ENCODE results near the gene PCDH15. TPM values are rescaled to one million over a fixed set of nuclear protein-coding genes. Genes with fewer than 3 reads are reported as not detected.

The PCDH15 gene
- total and polyA plus RNA-seq, 7 experiments from 2014 or later: not detected

DNA sequence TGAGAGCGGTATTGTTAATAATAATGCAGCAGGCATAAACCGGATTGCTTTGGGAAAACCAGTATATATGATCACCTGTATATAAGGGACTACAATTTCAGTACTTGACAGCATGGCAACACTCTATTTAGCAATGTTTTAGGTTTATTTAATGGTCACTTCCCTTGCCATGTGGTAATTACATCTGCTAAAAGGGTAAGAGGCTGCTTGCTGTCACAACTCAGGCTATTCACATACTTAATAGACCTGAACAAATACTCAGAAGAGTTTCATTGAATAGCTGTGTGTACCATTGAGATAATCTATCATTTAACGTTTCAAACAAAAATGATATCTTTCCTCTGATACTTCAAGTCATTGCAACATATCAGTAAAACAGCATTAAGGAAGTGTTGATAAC is 90.1 kb downstream of the PCDH15 start:
- DNase-seq (no peak), ATAC-seq (no peak)
- ChIA-PET POLR2A (no interaction called here), CTCF (no interaction called here)
- Mint-ChIP-seq H3K27me3 (no peaks in the 10 kb centered on the region), H3K4me3 (no peak overlapping the region), H3K9me3 (peaks cover 0 to 8% (median under 1%) of the 10 kb centered on the region in 11 donors), H3K4me1 (no peaks in the 10 kb centered on the region), H3K27ac (no peak overlapping the region), H3K36me3 (no peaks in the 10 kb centered on the region)
- intact Hi-C loops (cut with micrococcal nuclease): no loop called here
- Histone ChIP-seq H3K36me3 (ENCODE audit: control insufficient read depth in 2 of 3, insufficient read depth in 3 of 3, low read length in 3 of 3) (no peaks in the 10 kb centered on the region), H3K27ac (ENCODE audit: low read depth, low read length) (no peak overlapping the region), H3K4me3 (ENCODE audit: low read length) (no peak overlapping the region), H3K27me3 (ENCODE audit: control insufficient read depth in 2 of 2, insufficient read depth in 2 of 2, low read length in 2 of 2) (no peaks in the 10 kb centered on the region), H3K9me3 (ENCODE audit: control insufficient read depth in 2 of 3, low read length in 3 of 3) (no peaks in the 10 kb centered on the region), H3K4me1 (ENCODE audit: control insufficient read depth in 2 of 2, insufficient read depth in 2 of 2, low read length in 2 of 2) (no peaks in the 10 kb centered on the region)

DNA sequence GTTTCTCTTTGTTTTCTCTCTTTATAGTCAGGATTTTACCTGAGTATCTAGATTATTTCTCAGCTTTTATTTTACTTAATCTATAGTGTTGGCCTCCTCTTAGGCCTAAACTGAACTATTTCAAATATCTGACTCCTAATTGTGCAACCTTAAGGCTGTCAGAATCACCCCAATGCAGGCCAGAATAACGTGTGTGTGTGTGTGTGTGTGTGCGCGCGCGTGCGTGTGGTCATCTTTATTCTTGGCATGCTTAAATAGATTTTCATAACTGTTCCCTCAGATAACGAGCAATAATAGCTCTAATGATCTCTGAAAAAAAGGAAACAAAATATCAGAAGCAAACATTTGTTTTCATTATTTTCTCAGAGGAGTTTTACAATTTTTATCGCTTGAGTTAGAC is 92.4 kb downstream of the PCDH15 start:
- intact Hi-C loops (cut with micrococcal nuclease): no loop called here
- CTCF ChIA-PET: no interaction called here
- Mint-ChIP-seq H3K9me3 (peaks cover 0 to 4% (median 0%) of the 10 kb centered on the region in 11 donors), H3K4me3 (no peak overlapping the region), H3K36me3 (no peaks in the 10 kb centered on the region), H3K4me1 (no peaks in the 10 kb centered on the region), H3K27ac (no peak overlapping the region), H3K27me3 (no peaks in the 10 kb centered on the region)
- Histone ChIP-seq H3K27me3 (ENCODE audit: control insufficient read depth in 2 of 2, insufficient read depth in 2 of 2, low read length in 2 of 2) (no peaks in the 10 kb centered on the region), H3K4me1 (ENCODE audit: control insufficient read depth in 2 of 2, insufficient read depth in 2 of 2, low read length in 2 of 2) (no peaks in the 10 kb centered on the region), H3K9me3 (ENCODE audit: control insufficient read depth in 2 of 3, low read length in 3 of 3) (no peaks in the 10 kb centered on the region), H3K27ac (ENCODE audit: low read depth, low read length) (no peak overlapping the region), H3K36me3 (ENCODE audit: control insufficient read depth in 2 of 3, insufficient read depth in 3 of 3, low read length in 3 of 3) (no peaks in the 10 kb centered on the region), H3K4me3 (ENCODE audit: low read length) (no peak overlapping the region)
- ATAC-seq (no peak), DNase-seq (no peak)
- POLR2A ChIA-PET: no interaction called here

GRCh38 chr10:54708021-54708420 is 93.0 kb downstream of the PCDH15 start:
- DNase-seq: no peak
- Mint-ChIP-seq H3K4me1 (no peaks in the 10 kb centered on the region), H3K27ac (no peak overlapping the region), H3K36me3 (no peaks in the 10 kb centered on the region), H3K9me3 (peaks cover 0 to 4% (median 0%) of the 10 kb centered on the region in 11 donors), H3K27me3 (no peaks in the 10 kb centered on the region), H3K4me3 (no peak overlapping the region)
- intact Hi-C loops (cut with micrococcal nuclease): no loop called here
- H3K27ac ChIP-seq (ENCODE audit: low read depth, low read length): no peak overlapping the region
- H3K27me3 ChIP-seq (ENCODE audit: control insufficient read depth in 2 of 2, insufficient read depth in 2 of 2, low read length in 2 of 2): no peaks in the 10 kb centered on the region
- POLR2A ChIA-PET: no interaction called here
- CTCF ChIA-PET: no interaction called here
- no peaks in the 10 kb centered on the region for H3K9me3 ChIP-seq (ENCODE audit: control insufficient read depth in 2 of 3, low read length in 3 of 3)
- ATAC-seq: no peak
- no peaks in the 10 kb centered on the region for H3K36me3 ChIP-seq (ENCODE audit: control insufficient read depth in 2 of 3, insufficient read depth in 3 of 3, low read length in 3 of 3)
- no peak overlapping the region for H3K4me3 ChIP-seq (ENCODE audit: low read length)
- H3K4me1 ChIP-seq (ENCODE audit: control insufficient read depth in 2 of 2, insufficient read depth in 2 of 2, low read length in 2 of 2): no peaks in the 10 kb centered on the region

- CTCF ChIA-PET: no interaction called here
- Histone ChIP-seq H3K36me3 (ENCODE audit: control insufficient read depth in 2 of 3, insufficient read depth in 3 of 3, low read length in 3 of 3) (no peaks in the 10 kb centered on the region), H3K4me1 (ENCODE audit: control insufficient read depth in 2 of 2, insufficient read depth in 2 of 2, low read length in 2 of 2) (no peaks in the 10 kb centered on the region), H3K27ac (ENCODE audit: low read depth, low read length) (no peak overlapping the region), H3K27me3 (ENCODE audit: control insufficient read depth in 2 of 2, insufficient read depth in 2 of 2, low read length in 2 of 2) (no peaks in the 10 kb centered on the region), H3K4me3 (ENCODE audit: low read length) (no peak overlapping the region), H3K9me3 (ENCODE audit: control insufficient read depth in 2 of 3, low read length in 3 of 3) (no peaks in the 10 kb centered on the region)
- H3K4me3 Mint-ChIP-seq: no peak overlapping the region
- DNase-seq: no peak
- no peak overlapping the region for H3K27ac Mint-ChIP-seq
- no peaks in the 10 kb centered on the region for H3K36me3 Mint-ChIP-seq
- H3K27me3 Mint-ChIP-seq: no peaks in the 10 kb centered on the region
- intact Hi-C loops (cut with micrococcal nuclease): no loop called here
- POLR2A ChIA-PET: no interaction called here
- no peak for ATAC-seq
- H3K9me3 Mint-ChIP-seq: peaks cover 0 to 14% (median 4%) of the 10 kb centered on the region in 11 donors
- no peaks in the 10 kb centered on the region for H3K4me1 Mint-ChIP-seq
These were observed 98.2 kb downstream of the PCDH15 start for GRCh38 chr10:54702583-54703485.

DNA sequence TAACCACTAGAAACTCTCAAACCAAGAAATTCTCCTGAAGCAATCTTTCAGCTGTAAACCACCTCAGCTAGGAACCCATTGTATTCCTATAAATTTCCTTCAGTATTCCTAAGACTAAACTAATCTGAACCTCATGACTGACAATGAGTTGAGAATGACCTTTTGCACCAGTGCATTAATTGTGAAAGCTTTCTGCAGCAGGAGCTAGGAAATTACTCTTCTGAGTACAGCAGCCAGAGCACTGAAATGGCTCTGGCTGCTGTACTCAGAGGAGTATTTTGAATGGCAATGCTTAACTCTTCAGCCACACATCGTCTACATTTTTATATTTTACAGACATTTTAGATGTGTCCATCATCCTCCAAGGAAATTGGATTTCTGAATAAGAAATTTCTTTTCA is 109.7 kb downstream of the PCDH15 start:
- H3K4me1 ChIP-seq (ENCODE audit: control insufficient read depth in 2 of 2, insufficient read depth in 2 of 2, low read length in 2 of 2): no peaks in the 10 kb centered on the region
- DNase-seq: no peak
- H3K4me3 Mint-ChIP-seq: no peak overlapping the region
- ChIA-PET CTCF (no interaction called here), POLR2A (no interaction called here)
- H3K4me3 ChIP-seq (ENCODE audit: low read length): no peak overlapping the region
- no peaks in the 10 kb centered on the region for H3K9me3 ChIP-seq (ENCODE audit: control insufficient read depth in 2 of 3, low read length in 3 of 3)
- no peaks in the 10 kb centered on the region for H3K27me3 Mint-ChIP-seq
- H3K9me3 Mint-ChIP-seq: peaks cover 0 to 6% (median 2%) of the 10 kb centered on the region in 11 donors
- no peaks in the 10 kb centered on the region for H3K36me3 ChIP-seq (ENCODE audit: control insufficient read depth in 2 of 3, insufficient read depth in 3 of 3, low read length in 3 of 3)
- H3K4me1 Mint-ChIP-seq: no peaks in the 10 kb centered on the region
- no peak for ATAC-seq
- intact Hi-C loops (cut with micrococcal nuclease): no loop called here
- no peaks in the 10 kb centered on the region for H3K36me3 Mint-ChIP-seq
- H3K27ac Mint-ChIP-seq: no peak overlapping the region
- H3K27ac ChIP-seq (ENCODE audit: low read depth, low read length): no peak overlapping the region
- H3K27me3 ChIP-seq (ENCODE audit: control insufficient read depth in 2 of 2, insufficient read depth in 2 of 2, low read length in 2 of 2): no peaks in the 10 kb centered on the region

- Histone ChIP-seq H3K36me3 (ENCODE audit: control insufficient read depth in 2 of 3, insufficient read depth in 3 of 3, low read length in 3 of 3) (no peaks in the 10 kb centered on the region), H3K4me3 (ENCODE audit: low read length) (no peak overlapping the region), H3K27ac (ENCODE audit: low read depth, low read length) (no peak overlapping the region), H3K9me3 (ENCODE audit: control insufficient read depth in 2 of 3, low read length in 3 of 3) (no peaks in the 10 kb centered on the region), H3K27me3 (ENCODE audit: control insufficient read depth in 2 of 2, insufficient read depth in 2 of 2, low read length in 2 of 2) (no peaks in the 10 kb centered on the region), H3K4me1 (ENCODE audit: control insufficient read depth in 2 of 2, insufficient read depth in 2 of 2, low read length in 2 of 2) (no peaks in the 10 kb centered on the region)
- intact Hi-C loops (cut with micrococcal nuclease): loop anchor here in 1 of 2 donors (10.0 kb wide), 1 partner anchor 62 kb away; no protein-coding TSS in a partner anchor
- ChIA-PET POLR2A (no interaction called here), CTCF (no interaction called here)
- no peaks in the 10 kb centered on the region for H3K27me3 Mint-ChIP-seq
- H3K36me3 Mint-ChIP-seq: no peaks in the 10 kb centered on the region
- H3K9me3 Mint-ChIP-seq: peaks cover 0 to 9% (median 2%) of the 10 kb centered on the region in 11 donors
- H3K27ac Mint-ChIP-seq: no peak overlapping the region
- no peak overlapping the region for H3K4me3 Mint-ChIP-seq
- DNase-seq (no peak), ATAC-seq (no peak)
- H3K4me1 Mint-ChIP-seq: no peaks in the 10 kb centered on the region
These were observed 118.5 kb downstream of the PCDH15 start for GRCh38 chr10:54682554-54682953.

DNA sequence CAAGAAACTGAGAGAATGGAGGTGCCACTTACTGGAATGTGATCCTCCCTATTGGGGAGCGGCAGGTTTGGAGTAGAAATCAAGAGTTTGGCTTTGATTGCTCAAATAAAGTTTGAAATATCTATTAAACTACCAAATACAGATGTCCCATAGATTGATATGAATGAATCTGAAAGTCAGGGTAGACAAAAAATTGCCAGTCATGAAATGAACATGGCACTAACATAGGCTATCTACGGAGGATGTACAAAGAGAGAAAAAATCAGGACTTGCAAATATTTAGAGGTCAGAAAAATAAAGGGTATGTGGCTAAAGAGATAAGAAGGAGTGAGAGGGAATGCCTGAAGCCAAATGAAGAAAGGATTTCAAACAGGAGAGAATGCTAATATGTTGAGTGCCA is 119.9 kb downstream of the PCDH15 start:
- Mint-ChIP-seq H3K36me3 (no peaks in the 10 kb centered on the region), H3K4me3 (no peak overlapping the region), H3K27me3 (no peaks in the 10 kb centered on the region), H3K4me1 (no peaks in the 10 kb centered on the region), H3K9me3 (peaks cover 0 to 12% (median 2%) of the 10 kb centered on the region in 11 donors), H3K27ac (no peak overlapping the region)
- ATAC-seq (no peak), DNase-seq (no peak)
- H3K4me3 ChIP-seq (ENCODE audit: low read length): no peak overlapping the region
- H3K27ac ChIP-seq (ENCODE audit: low read depth, low read length): no peak overlapping the region
- ChIA-PET POLR2A (no interaction called here), CTCF (no interaction called here)
- intact Hi-C loops (cut with micrococcal nuclease): loop anchor here in 1 of 2 donors (10.0 kb wide), 1 partner anchor 64 kb away; no protein-coding TSS in a partner anchor
- H3K9me3 ChIP-seq (ENCODE audit: control insufficient read depth in 2 of 3, low read length in 3 of 3): no peaks in the 10 kb centered on the region
- no peaks in the 10 kb centered on the region for H3K4me1 ChIP-seq (ENCODE audit: control insufficient read depth in 2 of 2, insufficient read depth in 2 of 2, low read length in 2 of 2)
- no peaks in the 10 kb centered on the region for H3K36me3 ChIP-seq (ENCODE audit: control insufficient read depth in 2 of 3, insufficient read depth in 3 of 3, low read length in 3 of 3)
- H3K27me3 ChIP-seq (ENCODE audit: control insufficient read depth in 2 of 2, insufficient read depth in 2 of 2, low read length in 2 of 2): no peaks in the 10 kb centered on the region
